Retinal pigment epithelial cell (primary cell): ENCODE data around the gene FOXP1.

ENCODE experiments used
- DNase-seq: peaks from one replicate; pipeline ENCODE4 v3.0.0-alpha.2; 2010; ENCODE audit warnings: low read depth
- H3K4me3 ChIP-seq: 2 replicates; pipeline ENCODE4 v1.5.1; 2011; ENCODE audit warnings: mild to moderate bottlenecking, low read length, control low read depth, moderate library complexity
- CTCF ChIP-seq: conservative IDR thresholded peaks from 2 replicates; pipeline ENCODE4 v1.5.1; 2011; ENCODE audit warnings: low read depth, low read length, control low read depth, inconsistent platforms

The FOXP1 gene

DNA sequence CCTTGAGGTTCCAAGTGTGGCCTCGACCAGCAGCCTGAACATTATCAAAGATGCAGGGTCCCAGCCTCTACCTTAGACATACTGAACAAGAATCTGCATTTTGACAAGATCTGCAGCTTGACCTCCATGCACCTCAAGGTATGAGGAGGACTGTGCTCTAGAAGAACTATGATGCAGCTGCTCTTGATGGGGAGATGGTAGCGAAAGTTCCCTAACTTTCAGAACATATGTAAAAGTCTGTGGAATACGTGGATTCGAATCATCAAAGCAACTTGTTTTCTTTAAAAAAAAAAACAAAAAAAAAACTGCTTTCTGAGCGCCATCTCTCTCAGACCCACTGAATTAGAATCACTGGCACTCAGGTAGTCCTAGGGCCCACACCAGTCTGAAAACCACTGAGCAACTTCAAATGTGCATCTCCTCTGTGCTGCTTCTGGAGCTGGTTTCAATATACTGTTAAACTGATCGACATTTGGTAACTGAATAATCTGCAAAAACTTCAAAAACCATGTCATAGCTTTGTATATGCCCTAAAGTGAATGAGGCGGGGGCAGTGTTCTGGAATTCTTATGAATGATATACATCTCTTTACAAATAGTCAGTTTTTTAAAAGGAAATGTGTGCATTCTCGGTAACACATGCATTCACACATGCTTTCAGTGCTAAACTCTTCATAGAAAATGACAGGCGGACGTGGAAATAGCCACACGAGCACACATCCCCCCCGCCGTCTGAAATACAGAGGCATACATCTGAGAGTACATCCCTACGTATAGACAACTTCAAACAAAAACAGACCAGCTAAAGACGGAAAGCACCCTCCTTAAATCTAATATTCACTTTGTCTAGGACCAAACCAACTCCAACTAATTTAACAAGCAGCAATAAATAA, 128.8 kb downstream of the FOXP1 start:
- no peak overlapping the region for H3K4me3 ChIP-seq
- no peak for DNase-seq
- TF ChIP-seq CTCF, result no peak

DNA sequence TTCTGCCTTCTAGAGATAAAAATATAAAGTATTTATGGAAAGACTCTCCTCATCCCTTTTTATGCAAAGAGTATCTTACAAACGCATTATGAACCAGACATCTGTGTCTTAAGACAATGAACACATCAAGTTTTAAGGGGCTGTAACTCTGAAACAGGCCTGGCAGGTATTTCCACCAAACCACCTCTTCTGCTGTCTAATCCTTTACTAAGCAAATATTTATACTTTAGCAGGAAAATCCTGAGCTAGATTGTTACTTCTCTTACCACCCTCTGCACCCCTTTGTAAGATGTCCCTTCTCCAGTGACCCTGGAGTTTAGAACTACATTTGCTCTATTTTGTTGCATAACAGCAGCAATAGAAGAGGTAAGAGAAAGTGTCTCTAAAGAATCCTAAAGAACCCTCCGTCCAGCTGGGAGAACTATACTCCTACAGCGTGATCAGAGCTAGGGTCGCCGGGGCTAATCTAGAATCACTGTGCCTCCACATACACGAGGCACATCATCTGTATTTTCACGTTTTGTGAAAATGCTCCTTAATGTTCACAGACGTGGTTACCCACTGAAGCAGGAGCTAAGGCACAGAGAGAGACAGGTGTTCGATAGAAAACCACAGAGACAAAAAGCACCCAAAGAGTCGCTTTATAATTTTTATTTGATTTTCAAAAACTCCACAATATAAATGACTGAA, 129.6 kb downstream of the FOXP1 start:
- TF ChIP-seq CTCF, result no peak
- H3K4me3 ChIP-seq, result no peak overlapping the region
- DNase-seq, result no peak

DNA sequence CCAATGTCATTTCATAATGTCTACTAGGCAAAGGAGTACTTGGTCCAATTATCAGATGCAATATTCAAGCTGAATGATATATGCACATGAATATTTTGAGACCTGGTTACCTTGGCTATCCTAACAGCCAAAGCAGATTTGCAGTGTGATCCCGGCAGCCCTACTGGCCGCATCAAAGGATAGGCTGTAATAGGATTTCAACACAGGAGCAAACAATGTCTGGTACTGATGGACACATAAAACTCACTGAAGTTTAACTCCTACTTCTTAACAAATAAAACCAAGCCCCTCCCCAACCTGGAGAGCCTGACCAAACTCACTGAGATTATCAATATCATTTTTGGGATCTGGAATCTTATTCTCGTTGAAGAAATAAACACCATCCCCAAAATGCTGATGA, 130.2 kb downstream of the FOXP1 start:
- DNase-seq, result no peak

GRCh38 chr3:71451812-71452211, 131.7 kb downstream of the FOXP1 start:
- TF ChIP-seq CTCF, result no peak
- no peak overlapping the region for H3K4me3 ChIP-seq
- no peak for DNase-seq

More for the DNA sequence above, 130.2 kb downstream of the FOXP1 start:
- H3K4me3 ChIP-seq, result no peak overlapping the region
- no peak for TF ChIP-seq CTCF

DNA sequence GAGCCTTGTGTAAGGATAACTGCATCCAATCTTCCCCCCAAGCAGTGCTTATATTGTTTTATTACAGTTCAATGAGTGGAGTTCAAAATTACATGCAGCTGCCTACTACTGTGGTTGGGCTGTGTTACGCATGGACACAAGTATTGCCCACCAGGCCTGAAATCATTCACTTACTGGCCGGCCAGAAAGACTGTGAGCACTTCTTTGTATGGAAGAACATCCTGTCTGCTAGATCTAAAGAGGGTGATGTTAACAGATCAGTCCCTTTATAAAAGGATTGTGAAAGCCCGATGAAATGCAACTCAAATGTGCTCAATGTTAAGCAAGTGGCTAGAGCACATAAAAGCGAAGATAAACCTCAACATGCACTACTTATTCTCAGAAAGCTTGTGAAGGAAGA, 132.5 kb downstream of the FOXP1 start:
- TF ChIP-seq CTCF, result no peak
- no peak for DNase-seq
- no peak overlapping the region for H3K4me3 ChIP-seq

DNA sequence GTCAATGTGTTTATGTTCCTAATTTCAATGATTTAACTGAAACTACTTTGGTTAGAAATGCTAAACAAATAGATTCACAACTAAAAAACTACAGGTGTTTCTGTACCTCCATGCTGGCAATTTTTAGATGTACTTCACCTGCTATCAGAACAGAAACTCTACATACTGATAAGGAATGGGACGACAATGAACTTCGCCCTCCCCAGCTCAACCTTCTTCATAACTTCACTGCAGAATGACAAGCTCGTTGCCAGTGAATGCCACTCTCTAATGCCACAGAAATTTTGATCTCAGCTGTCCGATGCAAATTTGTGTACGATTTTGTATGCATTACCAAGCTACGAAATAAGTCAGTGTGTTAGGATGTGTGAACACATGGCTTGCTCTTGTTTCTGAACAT, 133.4 kb downstream of the FOXP1 start:
- no peak for TF ChIP-seq CTCF
- DNase-seq, result no peak
- H3K4me3 ChIP-seq, result no peak overlapping the region
